OCI-LY7 (cell line): ENCODE measurements around the gene METTL26.

Experiments
- CTCF ChIP-seq: fragments of 200-600 bp; sonication (generic); conservative IDR thresholded peaks from 2 replicates; pipeline ENCODE4 v1.5.1; 2014; ENCODE audit warnings: mild to moderate bottlenecking, antibody characterized with exemption, low read length, moderate library complexity, mixed read lengths
- EZH2phosphoT487 ChIP-seq: fragments of 200-600 bp; sonication (generic); IDR thresholded peaks from 2 replicates; pipeline ENCODE4 v1.6.1; 2018; ENCODE audit warnings: low read depth, borderline replicate concordance, mild to moderate bottlenecking, mixed run types, antibody characterized with exemption, low read length, moderate library complexity, mixed read lengths

- TF ChIP-seq CTCF: no peak
- no peak for TF ChIP-seq EZH2phosphoT487
Observed at GRCh38 chr16:672371-672770, 36.3 kb upstream of the METTL26 start.
